Measurements from ENCODE around the gene DSG3.

DNA sequence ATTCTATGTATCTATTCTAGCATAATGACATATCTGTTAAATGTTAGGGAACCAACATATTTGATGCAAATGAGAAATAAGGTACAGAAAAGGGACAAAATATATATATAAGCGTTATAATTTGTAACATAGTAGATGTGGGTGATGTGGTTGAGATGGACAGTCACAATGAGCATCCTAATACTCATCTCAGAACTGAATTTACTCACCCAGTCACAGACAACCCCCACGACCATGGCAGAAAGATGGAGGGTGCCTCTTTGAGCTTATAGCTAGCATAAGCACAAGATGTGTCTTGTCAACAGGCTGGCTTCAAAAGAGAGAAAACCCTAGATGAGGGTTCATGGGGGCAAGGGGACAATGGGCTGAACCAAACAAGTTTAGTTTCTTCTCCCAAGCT, 9.1 kb upstream of the DSG3 start:
- TF ChIP-seq, protein P1, sequence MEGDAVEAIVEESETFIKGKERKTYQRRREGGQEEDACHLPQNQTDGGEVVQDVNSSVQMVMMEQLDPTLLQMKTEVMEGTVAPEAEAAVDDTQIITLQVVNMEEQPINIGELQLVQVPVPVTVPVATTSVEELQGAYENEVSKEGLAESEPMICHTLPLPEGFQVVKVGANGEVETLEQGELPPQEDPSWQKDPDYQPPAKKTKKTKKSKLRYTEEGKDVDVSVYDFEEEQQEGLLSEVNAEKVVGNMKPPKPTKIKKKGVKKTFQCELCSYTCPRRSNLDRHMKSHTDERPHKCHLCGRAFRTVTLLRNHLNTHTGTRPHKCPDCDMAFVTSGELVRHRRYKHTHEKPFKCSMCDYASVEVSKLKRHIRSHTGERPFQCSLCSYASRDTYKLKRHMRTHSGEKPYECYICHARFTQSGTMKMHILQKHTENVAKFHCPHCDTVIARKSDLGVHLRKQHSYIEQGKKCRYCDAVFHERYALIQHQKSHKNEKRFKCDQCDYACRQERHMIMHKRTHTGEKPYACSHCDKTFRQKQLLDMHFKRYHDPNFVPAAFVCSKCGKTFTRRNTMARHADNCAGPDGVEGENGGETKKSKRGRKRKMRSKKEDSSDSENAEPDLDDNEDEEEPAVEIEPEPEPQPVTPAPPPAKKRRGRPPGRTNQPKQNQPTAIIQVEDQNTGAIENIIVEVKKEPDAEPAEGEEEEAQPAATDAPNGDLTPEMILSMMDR (IDR thresholded peaks at IDR 0.05): no peak
- TF ChIP-seq POLR2A (IDR thresholded peaks at IDR 0.05): no peak
- no peak for TF ChIP-seq POLR2AphosphoS5 (IDR thresholded peaks at IDR 0.05)

Measured in transverse colon (tissue), 4 donors.